HG03066 (cell line): ENCODE results near the gene MRPL21.

Source experiments
- ATAC-seq: cut with Tn5 transposase; IDR thresholded peaks from one replicate; pipeline ENCODE4 v1.9.1; 2021; ENCODE audit warnings: low read depth; ENCODE audit not compliant: unreplicated experiment

MRPL21 gene

GRCh38 chr11:68903288-68904247 is at the start of gene MRPL21, which contains the start of gene IGHMBP2:
Gene MRPL21, minus strand, starts transcription at chr11:68903832. Its CDS starts 22 bp downstream, at chr11:68903810.
Gene IGHMBP2, plus strand, starts transcription at chr11:68903891. Its CDS starts 62 bp downstream, at chr11:68903953.
- peak; percentile 92 for ATAC-seq

DNA sequence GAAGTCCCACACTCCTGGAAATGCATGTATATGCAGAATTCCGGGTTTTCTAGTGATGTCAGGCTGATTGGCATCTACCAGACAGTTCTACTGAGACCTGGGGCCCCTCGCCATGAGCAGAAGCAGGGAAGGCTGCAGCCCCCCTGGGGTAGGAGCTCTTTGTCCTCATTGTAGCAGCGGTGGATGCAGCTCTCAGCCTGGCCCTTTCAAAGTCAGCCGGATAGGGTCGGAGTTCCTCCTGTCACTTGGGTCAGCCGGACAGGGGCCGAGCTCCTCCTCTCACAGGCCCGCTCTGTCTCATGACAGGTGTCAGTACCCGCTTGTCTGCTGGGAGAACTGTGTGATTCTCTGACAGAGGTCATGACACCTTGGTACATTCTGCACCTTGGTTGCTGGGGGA is 47.1 kb upstream of the MRPL21 start:
- no peak for ATAC-seq

DNA sequence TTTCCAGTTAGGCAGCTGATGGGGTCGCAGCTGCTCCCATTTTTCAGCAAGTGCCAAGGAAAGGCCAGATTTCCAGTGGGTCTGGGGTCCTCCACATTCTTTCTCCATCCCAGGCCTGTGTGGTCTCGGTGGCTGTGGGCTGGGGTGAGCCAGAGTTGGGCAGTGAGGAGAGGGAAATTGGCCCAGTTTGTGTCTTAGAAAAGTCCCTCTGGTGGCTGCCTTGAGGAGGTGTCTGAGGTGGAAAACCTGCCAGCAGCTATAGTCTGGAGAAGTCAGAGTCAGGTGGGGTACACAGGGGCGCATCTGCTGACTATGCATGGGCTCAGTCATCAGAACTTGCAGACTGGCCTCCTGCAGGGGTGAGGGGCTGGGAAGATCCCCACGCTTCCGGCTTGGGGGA is 46.6 kb upstream of the MRPL21 start:
- ATAC-seq, result no peak

- ATAC-seq, result no peak
Observed at GRCh38 chr11:68948935-68949334, 45.3 kb upstream of the MRPL21 start.

DNA sequence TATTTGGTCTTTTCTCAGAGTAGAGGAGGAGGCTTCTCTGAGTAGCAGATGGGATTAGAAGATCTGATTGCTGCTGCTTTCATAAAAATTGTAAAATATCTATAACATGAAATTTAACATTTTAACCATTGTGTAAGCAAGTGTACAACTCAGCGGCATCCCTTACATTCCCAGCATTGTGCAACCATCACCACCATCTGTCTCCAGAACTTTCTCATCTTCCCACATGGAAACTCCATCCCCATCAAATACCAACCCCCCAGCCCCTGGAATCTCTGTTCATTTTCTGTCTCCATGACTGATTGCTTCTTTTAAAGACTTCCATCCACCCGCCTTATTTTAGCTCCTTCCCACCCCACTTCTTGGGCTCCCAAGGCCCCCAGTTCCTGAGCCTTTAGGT is 44.9 kb upstream of the MRPL21 start:
- no peak for ATAC-seq

GRCh38 chr11:68947151-68947550 is 43.5 kb upstream of the MRPL21 start:
- no peak for ATAC-seq

- no peak for ATAC-seq
Observed at GRCh38 chr11:68946416-68947090, 42.9 kb upstream of the MRPL21 start.

GRCh38 chr11:68942751-68943271 is 39.2 kb upstream of the MRPL21 start:
- ATAC-seq, result no peak

DNA sequence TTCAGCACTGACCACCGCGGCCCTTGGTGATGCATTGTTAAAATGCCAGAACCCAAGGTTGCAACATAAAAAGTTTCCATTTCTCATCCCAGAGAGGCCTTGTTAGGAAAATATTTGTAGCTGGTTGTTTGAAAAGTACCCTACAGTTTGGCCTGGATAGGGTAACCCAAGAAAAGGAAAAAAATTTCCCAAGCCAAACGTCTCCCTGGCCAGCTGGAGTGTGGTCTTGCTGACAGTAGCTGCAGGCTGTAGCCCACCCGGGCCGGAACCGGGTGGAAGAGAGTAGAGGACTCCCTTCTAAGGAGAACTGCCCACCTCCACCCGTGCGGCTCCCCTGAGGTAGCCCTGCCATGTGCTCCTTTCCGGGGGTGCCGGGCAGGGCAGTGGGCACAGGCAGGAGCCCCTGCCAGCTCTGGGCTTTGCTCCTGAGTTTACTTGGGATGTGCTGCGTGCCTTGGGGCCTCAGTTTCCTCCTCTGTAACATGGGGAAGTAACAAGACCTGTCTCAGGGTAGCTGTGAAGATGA is 38.5 kb upstream of the MRPL21 start:
- no peak for ATAC-seq

DNA sequence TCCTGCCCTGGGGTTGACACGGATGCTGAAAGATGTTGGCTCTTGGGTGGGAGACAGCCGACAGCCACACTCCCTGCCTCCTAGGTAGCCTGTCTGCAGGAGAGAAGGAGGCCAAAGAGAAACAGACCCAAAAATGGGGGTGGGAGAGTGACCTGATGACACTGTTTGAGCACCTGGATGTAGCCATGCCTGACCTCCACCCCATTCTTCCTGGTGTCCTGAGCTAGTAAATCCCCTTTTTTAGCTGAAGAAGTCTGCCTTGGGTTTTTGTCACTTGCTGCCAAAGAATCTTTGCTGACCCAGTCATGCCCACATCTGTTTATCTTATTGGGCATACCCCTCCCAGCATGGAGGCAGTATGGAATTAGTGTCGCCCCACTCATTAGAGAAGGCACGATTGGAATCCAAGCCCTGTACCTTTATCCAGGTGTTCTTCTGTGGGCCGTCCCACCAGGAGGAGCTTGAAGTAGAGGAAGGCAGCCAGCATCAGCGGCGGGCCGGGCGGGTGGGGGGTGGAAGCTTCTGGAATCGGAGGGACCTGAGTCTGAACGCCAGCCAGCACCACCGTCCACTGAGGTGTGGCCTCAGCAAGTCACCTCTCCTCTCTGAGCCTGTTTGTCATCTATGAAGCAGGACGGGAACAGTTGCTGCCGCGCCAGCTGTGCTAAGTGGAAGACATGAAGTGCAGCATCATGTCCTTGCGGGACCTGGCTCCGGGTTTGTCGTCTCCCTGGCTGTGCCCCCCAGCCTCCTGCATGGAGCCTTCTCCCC is 37.9 kb upstream of the MRPL21 start:
- ATAC-seq, result no peak

GRCh38 chr11:68940651-68941323 is 37.2 kb upstream of the MRPL21 start:
- no peak for ATAC-seq

DNA sequence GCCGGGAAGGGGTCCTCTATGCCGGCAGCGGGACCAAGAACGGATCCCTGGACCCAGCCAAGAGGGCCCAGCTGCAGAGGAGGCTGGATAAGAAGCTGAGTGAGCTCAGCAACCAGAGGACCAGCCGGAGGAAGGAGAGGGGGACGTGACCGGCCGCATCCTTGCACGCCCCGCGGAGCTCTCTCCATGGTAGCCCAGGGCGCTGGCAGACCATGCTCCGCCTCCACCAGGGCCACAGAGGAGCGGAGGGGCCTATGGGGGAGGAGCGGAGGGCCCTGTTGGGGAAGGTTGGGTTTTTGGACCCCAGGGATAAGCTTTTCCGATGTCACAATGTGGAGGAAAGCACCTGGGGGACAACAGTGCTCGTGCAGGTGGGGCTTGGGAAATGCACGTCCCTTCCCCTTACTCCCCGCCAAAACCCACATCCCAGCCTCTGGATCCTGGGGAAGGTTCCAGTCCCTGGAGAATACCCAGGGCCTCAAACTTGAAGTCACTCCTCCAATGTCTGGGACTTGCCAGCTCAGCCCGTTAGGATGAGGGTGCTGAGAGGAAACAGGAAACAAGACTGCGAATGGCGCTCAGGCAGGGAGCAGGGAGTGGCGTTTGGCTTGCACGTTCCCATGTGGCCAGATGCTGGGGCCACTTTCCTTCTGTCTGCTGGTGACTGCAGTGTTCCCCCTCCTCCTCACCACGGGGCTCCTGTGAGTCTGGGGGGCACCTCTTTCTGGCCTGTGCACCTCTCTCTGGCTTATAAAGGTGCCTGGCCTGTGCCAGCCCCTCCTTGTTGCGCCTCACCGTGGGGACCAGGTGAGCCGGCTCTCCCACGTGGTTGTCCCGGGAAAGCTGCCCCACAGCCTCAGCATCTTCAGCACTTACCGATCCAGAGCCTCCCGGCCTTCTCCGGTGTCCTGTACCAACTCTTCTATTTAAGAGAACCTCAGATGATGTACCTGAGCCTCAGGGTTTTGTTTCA is 36.2 kb upstream of the MRPL21 start:
- ATAC-seq, result no peak

DNA sequence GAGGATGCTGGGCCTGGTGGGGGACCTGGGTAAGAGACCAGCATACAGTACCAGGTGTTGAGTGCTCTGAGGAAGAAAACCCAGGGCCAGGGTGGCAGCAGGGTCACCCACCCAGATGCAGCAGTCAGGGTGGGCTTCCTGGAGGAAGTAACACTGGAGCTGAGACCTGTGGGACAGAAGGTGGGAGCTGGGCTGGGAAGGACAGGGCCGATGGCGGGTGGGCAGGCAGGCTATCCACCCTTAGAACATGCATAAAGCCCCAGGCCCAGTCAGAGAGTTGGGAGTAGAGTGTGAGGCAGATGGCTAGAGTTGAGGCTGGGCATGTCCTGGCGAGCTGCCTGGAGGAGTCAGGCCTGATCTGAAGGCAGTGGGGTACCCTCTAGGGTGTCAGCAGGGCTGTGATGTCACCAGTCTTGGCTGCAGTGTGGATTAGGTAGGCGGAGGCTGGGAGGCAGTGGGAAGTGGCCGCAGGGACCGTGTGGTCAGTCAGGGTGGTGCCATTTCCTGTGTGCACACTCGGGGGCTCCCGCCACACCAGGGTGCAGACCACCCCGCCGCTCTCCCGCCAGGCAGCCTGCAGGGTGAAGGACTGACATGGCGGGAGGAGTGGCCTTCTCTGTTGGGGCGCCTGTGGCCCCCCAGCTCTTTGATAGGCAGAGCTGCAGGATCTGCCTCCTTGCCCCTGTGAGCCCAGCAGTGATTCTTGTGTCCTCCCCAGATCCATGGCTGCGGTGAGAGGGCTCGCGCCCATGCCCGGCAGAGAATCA is 35.4 kb upstream of the MRPL21 start:
- ATAC-seq, result no peak

GRCh38 chr11:68938088-68938487 is 34.5 kb upstream of the MRPL21 start:
- ATAC-seq, result no peak

- no peak for ATAC-seq
Observed at GRCh38 chr11:68936676-68937620, 33.3 kb upstream of the MRPL21 start.

- no peak for ATAC-seq
Observed at GRCh38 chr11:68936358-68936636, 32.7 kb upstream of the MRPL21 start.
